HEK293 (cell line): ENCODE results near the gene FUT8.

Source experiments
- CTCF ChIA-PET: fragments of 350-600 bp; formaldehyde crosslinking; extraction: SDS; loops from one replicate; lab custom pipeline; 2021; ENCODE audit warnings: antibody characterized with exemption; lab: Yijun Ruan, JAX
- POLR2A ChIA-PET: fragments of 300-600 bp; formaldehyde crosslinking; extraction: SDS; loops from one replicate; lab custom pipeline; 2020; ENCODE audit warnings: antibody characterized with exemption, inconsistent platforms; lab: Yijun Ruan, JAX
- H3K27ac ChIP-seq: fragments of 200-500 bp; sonication (Bioruptor generic); 2 replicates; pipeline ENCODE4 v1.5.1; 2014; ENCODE audit warnings: low read depth, low read length, control low read depth, inconsistent platforms; ENCODE audit errors: extremely low read depth
- H3K36me3 ChIP-seq, 2 experiments: fragments of 200-500 bp in 1 of 2; sonication (Bioruptor generic) in 1 of 2; 1 replicate in 1 of 2; 2 replicates in 1 of 2; pipeline ENCODE4 v1.5.1; 2014 to 2017; ENCODE audit warnings: inconsistent platforms in 2 of 2, low read length in 2 of 2; ENCODE audit not compliant: control insufficient read depth in 2 of 2, insufficient read depth in 1 of 2
- H3K4me1 ChIP-seq: fragments of 200-500 bp; sonication (Bioruptor generic); 2 replicates; pipeline ENCODE4 v1.5.1; 2014; ENCODE audit warnings: mild to moderate bottlenecking, low read length, inconsistent platforms; ENCODE audit not compliant: control insufficient read depth, insufficient read depth
- H3K4me3 ChIP-seq: 2 replicates; pipeline ENCODE4 v1.5.1; 2011; ENCODE audit warnings: low read depth, mild to moderate bottlenecking, control low read depth, low read length, moderate library complexity
- H3K9me3 ChIP-seq: fragments of 200-500 bp; sonication (Bioruptor generic); 2 replicates; pipeline ENCODE4 v1.5.1; 2014; ENCODE audit warnings: low read depth, low read length, inconsistent platforms; ENCODE audit not compliant: control insufficient read depth, insufficient read depth
- GLIS1 ChIP-seq: fragments of 450-650 bp; formaldehyde crosslinking; IDR thresholded peaks from 2 replicates; pipeline ENCODE4 v1.5.1; 2016; ENCODE audit warnings: missing biosample characterization, missing genetic modification characterization
- KLF10 ChIP-seq: fragments of 450-650 bp; IDR thresholded peaks from 2 replicates; pipeline ENCODE4 v1.5.1; 2018; ENCODE audit warnings: missing biosample characterization, mild to moderate bottlenecking, missing genetic modification characterization
- KLF8 ChIP-seq: fragments of 450-650 bp; formaldehyde crosslinking; IDR thresholded peaks from 2 replicates; pipeline ENCODE4 v1.5.1; 2016; ENCODE audit warnings: missing biosample characterization, missing genetic modification characterization
- TCF7L2 ChIP-seq: IDR thresholded peaks from 2 replicates; pipeline ENCODE4 v1.6.1; 2011; ENCODE audit warnings: low read depth, mild to moderate bottlenecking, inconsistent platforms, low read length, moderate library complexity, borderline replicate concordance
- TRIM28 ChIP-seq: IDR thresholded peaks from 2 replicates; pipeline ENCODE4 v1.6.1; 2011; ENCODE audit warnings: low read length, control low read depth, borderline replicate concordance
- YY2 ChIP-seq: fragments of 450-650 bp; formaldehyde crosslinking; IDR thresholded peaks from 2 replicates; pipeline ENCODE4 v1.5.1; 2016; ENCODE audit warnings: missing biosample characterization, missing genetic modification characterization
- ZBTB20 ChIP-seq: fragments of 450-650 bp; formaldehyde crosslinking; IDR thresholded peaks from 2 replicates; pipeline ENCODE4 v1.5.1; 2016; ENCODE audit warnings: missing biosample characterization, missing genetic modification characterization
- ZBTB26 ChIP-seq: fragments of 450-650 bp; formaldehyde crosslinking; optimal IDR thresholded peaks from 2 replicates; pipeline ENCODE3; 2016; ENCODE audit warnings: missing biosample characterization, mild to moderate bottlenecking, missing genetic modification characterization
- ZNF132 ChIP-seq: fragments of 450-650 bp; formaldehyde crosslinking; IDR thresholded peaks from 2 replicates; pipeline ENCODE4 v1.5.1; 2017; ENCODE audit warnings: missing biosample characterization, missing genetic modification characterization, borderline replicate concordance
- ZNF175 ChIP-seq: fragments of 450-650 bp; formaldehyde crosslinking; IDR thresholded peaks from 2 replicates; pipeline ENCODE4 v1.5.1; 2016; ENCODE audit warnings: missing biosample characterization, missing genetic modification characterization
- ZNF214 ChIP-seq: fragments of 450-650 bp; formaldehyde crosslinking; IDR thresholded peaks from 2 replicates; pipeline ENCODE4 v1.5.1; 2017; ENCODE audit warnings: missing biosample characterization, mild to moderate bottlenecking, missing genetic modification characterization, borderline replicate concordance
- ZNF341 ChIP-seq: fragments of 450-650 bp; formaldehyde crosslinking; IDR thresholded peaks from 2 replicates; pipeline ENCODE4; 2016; ENCODE audit warnings: low read depth, missing biosample characterization, missing genetic modification characterization
- ZNF362 ChIP-seq: fragments of 450-650 bp; formaldehyde crosslinking; IDR thresholded peaks from 2 replicates; pipeline ENCODE4 v1.5.1; 2016; ENCODE audit warnings: missing biosample characterization, missing genetic modification characterization
- ZNF398 ChIP-seq: fragments of 450-650 bp; formaldehyde crosslinking; IDR thresholded peaks from 2 replicates; pipeline ENCODE4 v1.5.1; 2017; ENCODE audit warnings: missing biosample characterization, missing genetic modification characterization
- ZNF544 ChIP-seq: fragments of 450-650 bp; formaldehyde crosslinking; IDR thresholded peaks from 2 replicates; pipeline ENCODE4 v1.5.0; 2017; ENCODE audit warnings: missing biosample characterization, missing genetic modification characterization
- ZNF785 ChIP-seq: fragments of 450-650 bp; formaldehyde crosslinking; IDR thresholded peaks from 2 replicates; pipeline ENCODE4 v1.5.1; 2016; ENCODE audit warnings: missing biosample characterization, missing genetic modification characterization
- ZSCAN23 ChIP-seq: fragments of 450-650 bp; formaldehyde crosslinking; IDR thresholded peaks from 2 replicates; pipeline ENCODE4 v1.5.1; 2016; ENCODE audit warnings: missing biosample characterization, missing genetic modification characterization

Gene FUT8

GRCh38 chr14:65606460-65606859 is 193.9 kb downstream of the FUT8 start (continued):
- no peak for TF ChIP-seq ZNF785 (tag by site-specific recombination)
- TF ChIP-seq, all 188 proteins: peak for 0

- no peak overlapping the region for H3K27ac ChIP-seq
- POLR2A ChIA-PET, result no interaction called here
Measured at GRCh38 chr14:65613131-65613650, 200.7 kb downstream of the FUT8 start.

GRCh38 chr14:65618996-65619395 is 206.5 kb downstream of the FUT8 start:
- ChIA-PET POLR2A (interaction anchor here (0.5 kb wide), 1 partner anchor 302 kb away, joined by 3 read pairs; no protein-coding TSS in a partner anchor), CTCF (interaction anchor here (1.2 kb wide), 1 partner anchor 205 kb away, joined by 3 read pairs; no protein-coding TSS in a partner anchor)
- no peak overlapping the region for H3K4me3 ChIP-seq
- H3K36me3 ChIP-seq, result peaks cover 0 to 4% of the 10 kb centered on the region in 2 experiments; a peak in 2 of 3 replicates
- no peaks in the 10 kb centered on the region for H3K9me3 ChIP-seq
- TF ChIP-seq YY2 (tag by site-specific recombination) (no peak), ZBTB26 (tag by site-specific recombination) (no peak), GLIS1 (tag by site-specific recombination) (no peak), KLF8 (tag by site-specific recombination) (no peak)
- H3K27ac ChIP-seq, result no peak overlapping the region
- no peaks in the 10 kb centered on the region for H3K4me1 ChIP-seq

More at GRCh38 chr14:65613131-65613650, 200.7 kb downstream of the FUT8 start:
- H3K4me1 ChIP-seq, result no peaks in the 10 kb centered on the region
- CTCF ChIA-PET, result no interaction called here
- H3K36me3 ChIP-seq, result peaks cover 0 to 4% of the 10 kb centered on the region in 2 experiments; a peak in 2 of 3 replicates
- no peak for TF ChIP-seq KLF10 (tag by site-specific recombination)
- no peak for TF ChIP-seq ZSCAN23 (tag by site-specific recombination)
- TF ChIP-seq ZBTB20 (tag by site-specific recombination), result no peak
- no peak for TF ChIP-seq TRIM28
- no peak for TF ChIP-seq ZNF341
- no peak for TF ChIP-seq ZNF544
- TF ChIP-seq ZNF132, result no peak
- TF ChIP-seq ZNF214 (tag by site-specific recombination), result no peak
- TF ChIP-seq ZNF362 (tag by site-specific recombination), result no peak
- TF ChIP-seq ZNF175 (tag by site-specific recombination), result no peak
- TF ChIP-seq ZNF398 (tag by site-specific recombination), result no peak
- TF ChIP-seq TCF7L2, result no peak
- TF ChIP-seq, all 188 proteins: peak for 0
- H3K9me3 ChIP-seq, result no peaks in the 10 kb centered on the region
- H3K4me3 ChIP-seq, result no peak overlapping the region
